AG04450 (cell line): ENCODE results near the gene RTKN. TPM values are rescaled to one million over a fixed set of nuclear protein-coding genes. Genes with fewer than 3 reads are reported as not detected.
A peak's percentile ranks its signal among the peaks of the same experiment; 100 is the strongest.

ENCODE experiments used
- CTCF ChIA-PET: fragments of 300-600, 350-600 bp; formaldehyde crosslinking; extraction: SDS; loops from one replicate; lab custom pipeline; 2022; ENCODE audit warnings: antibody characterized with exemption, inconsistent platforms; lab: Charles Lee
- POLR2A ChIA-PET: fragments of 350-600 bp; formaldehyde crosslinking; extraction: SDS; loops from one replicate; lab custom pipeline; 2021; ENCODE audit warnings: antibody characterized with exemption, inconsistent platforms; lab: Yijun Ruan, JAX
- DNase-seq: peaks from one replicate; pipeline ENCODE4 v3.0.0-alpha.2; 2011; ENCODE audit warnings: low read depth, low spot score
- H3K27ac ChIP-seq: one replicate; pipeline ENCODE4 v1.5.1; 2012; ENCODE audit warnings: low read depth, low read length, control low read depth
- H3K27me3 ChIP-seq: one replicate; pipeline ENCODE4 v1.6.0; 2012; ENCODE audit warnings: low read length; ENCODE audit not compliant: control insufficient read depth, insufficient read depth
- H3K4me3 ChIP-seq: 2 replicates; pipeline ENCODE4 v1.5.1; 2011; ENCODE audit warnings: mild to moderate bottlenecking, low read depth, low read length, control low read depth
- H3K9me3 ChIP-seq: 2 replicates; pipeline ENCODE4 v1.5.1; 2012; ENCODE audit warnings: low read length; ENCODE audit not compliant: control insufficient read depth, insufficient read depth
- CTCF ChIP-seq: IDR thresholded peaks from 2 replicates; pipeline ENCODE4 v1.5.1; 2011; ENCODE audit warnings: low read depth, low read length, control low read depth, inconsistent platforms
- polyA plus RNA-seq: library from polyadenylated mRNA; depleted of rRNA; stranded (reverse); fragments of >200 nt; gene quantifications from 2 replicates; pipeline ENCODE4 v1.2.3, GENCODE V29; 2011

RTKN gene
- polyA plus RNA-seq, 1 experiment: 12.7 TPM

DNA sequence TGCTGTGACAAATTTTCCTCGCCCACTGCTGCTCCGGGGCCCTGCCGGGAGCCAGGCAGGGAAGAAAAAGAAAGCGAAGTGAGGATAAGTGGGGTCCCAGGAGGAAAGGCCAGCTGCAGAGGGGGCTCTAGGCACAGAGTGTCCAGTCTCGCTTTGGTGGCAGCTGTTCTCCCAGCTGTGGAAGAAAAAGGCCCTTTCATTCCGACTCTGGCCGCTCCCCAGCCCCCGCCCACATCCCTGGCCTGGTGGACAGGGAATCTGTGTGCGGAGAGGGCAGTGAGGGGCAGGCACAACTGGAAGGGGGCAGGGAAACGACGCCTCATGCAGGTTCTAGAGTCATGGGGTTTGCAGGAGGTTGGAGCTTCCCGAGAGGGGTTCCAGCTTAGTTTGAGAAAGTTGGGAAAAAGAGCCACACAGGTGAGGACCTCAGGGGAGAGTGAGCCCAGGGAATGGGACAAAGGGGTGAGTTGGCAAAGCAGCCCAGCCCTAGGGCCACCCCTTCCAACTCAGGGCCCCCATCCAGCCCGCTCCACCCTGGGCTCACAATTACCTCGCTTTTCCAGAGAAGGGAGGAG is 1.8 kb downstream of the RTKN start:
- Histone ChIP-seq H3K9me3 (peaks cover 11% of the 10 kb centered on the region; the same call in 1 of the 2 replicates), H3K27me3 (peaks cover 16% of the 10 kb centered on the region), H3K27ac (peak overlapping the region; percentile 75), H3K4me3 (peak overlapping the region; percentile 64)
- DNase-seq: no peak
- ChIA-PET POLR2A (interaction anchor here (0.6 to 1.8 kb wide), 7 partner anchors 12 to 92 kb away, joined by 3 to 7 read pairs (median 4); partner anchors contain the start of genes INO80B and WBP1), CTCF (interaction anchor here (1.0 to 2.0 kb wide), 3 partner anchors 31 to 92 kb away, joined by 3 to 7 read pairs (median 3); no protein-coding TSS in a partner anchor)
- TF ChIP-seq CTCF: no peak

DNA sequence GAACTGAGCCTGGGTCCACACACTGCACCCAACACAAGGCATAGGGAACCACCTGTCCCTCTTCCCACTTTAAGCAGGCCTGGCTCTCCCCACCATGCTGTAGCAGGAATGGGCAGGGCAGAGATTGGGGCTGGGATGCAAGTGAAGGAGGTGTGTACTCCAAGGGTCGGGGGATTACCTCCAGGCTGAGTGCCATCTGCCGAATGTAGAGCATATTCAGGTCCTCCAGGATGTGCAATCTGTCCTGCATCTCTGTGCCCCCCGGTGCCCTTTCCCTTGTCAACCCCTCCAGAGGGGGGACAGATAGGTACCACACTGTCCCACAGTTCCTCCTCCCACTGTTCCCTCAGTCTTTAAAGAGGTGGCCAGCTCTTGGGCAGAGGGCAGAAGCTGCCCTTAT is 2.4 kb downstream of the RTKN start:
- POLR2A ChIA-PET: interaction anchor here (0.6 to 1.8 kb wide), 4 partner anchors 16 to 93 kb away, joined by 3 to 7 read pairs (median 6); partner anchors contain the start of genes INO80B and WBP1
- CTCF ChIA-PET: interaction anchor here (1.0 to 2.0 kb wide), 2 partner anchors 30 to 48 kb away, joined by 3 to 7 read pairs; no protein-coding TSS in a partner anchor
- Histone ChIP-seq H3K4me3 (peak overlapping the region; percentile 64), H3K27ac (no peak overlapping the region), H3K9me3 (peaks cover 11% of the 10 kb centered on the region; the same call in 1 of the 2 replicates), H3K27me3 (peaks cover 16% of the 10 kb centered on the region)
- no peak for DNase-seq
- TF ChIP-seq CTCF: no peak

DNA sequence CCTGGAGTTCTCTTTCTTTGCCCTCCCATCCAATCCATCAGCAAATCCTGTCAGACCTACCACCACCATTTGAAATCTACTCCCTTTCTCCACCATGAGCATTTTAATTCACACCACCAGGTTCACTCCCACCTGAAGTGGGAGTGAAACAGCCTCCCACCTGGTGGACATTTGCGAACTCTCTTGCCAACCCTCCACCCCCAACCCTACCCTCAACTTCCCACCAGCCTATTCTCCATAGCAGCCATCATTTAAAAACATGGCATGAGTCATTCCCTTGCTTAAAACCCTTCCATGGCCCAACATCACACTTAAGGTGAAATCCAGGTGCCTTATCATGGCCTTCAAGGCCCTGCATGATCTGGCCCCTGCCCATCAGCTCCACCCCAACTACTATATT is 3.5 kb downstream of the RTKN start:
- ChIA-PET POLR2A (no interaction called here), CTCF (interaction anchor here (2.0 kb wide), 1 partner anchor 47 kb away, joined by 7 read pairs; no protein-coding TSS in a partner anchor)
- Histone ChIP-seq H3K27me3 (peaks cover 16% of the 10 kb centered on the region), H3K4me3 (no peak overlapping the region), H3K9me3 (peaks cover 11% of the 10 kb centered on the region; the same call in 1 of the 2 replicates), H3K27ac (no peak overlapping the region)
- no peak for TF ChIP-seq CTCF
- no peak for DNase-seq

DNA sequence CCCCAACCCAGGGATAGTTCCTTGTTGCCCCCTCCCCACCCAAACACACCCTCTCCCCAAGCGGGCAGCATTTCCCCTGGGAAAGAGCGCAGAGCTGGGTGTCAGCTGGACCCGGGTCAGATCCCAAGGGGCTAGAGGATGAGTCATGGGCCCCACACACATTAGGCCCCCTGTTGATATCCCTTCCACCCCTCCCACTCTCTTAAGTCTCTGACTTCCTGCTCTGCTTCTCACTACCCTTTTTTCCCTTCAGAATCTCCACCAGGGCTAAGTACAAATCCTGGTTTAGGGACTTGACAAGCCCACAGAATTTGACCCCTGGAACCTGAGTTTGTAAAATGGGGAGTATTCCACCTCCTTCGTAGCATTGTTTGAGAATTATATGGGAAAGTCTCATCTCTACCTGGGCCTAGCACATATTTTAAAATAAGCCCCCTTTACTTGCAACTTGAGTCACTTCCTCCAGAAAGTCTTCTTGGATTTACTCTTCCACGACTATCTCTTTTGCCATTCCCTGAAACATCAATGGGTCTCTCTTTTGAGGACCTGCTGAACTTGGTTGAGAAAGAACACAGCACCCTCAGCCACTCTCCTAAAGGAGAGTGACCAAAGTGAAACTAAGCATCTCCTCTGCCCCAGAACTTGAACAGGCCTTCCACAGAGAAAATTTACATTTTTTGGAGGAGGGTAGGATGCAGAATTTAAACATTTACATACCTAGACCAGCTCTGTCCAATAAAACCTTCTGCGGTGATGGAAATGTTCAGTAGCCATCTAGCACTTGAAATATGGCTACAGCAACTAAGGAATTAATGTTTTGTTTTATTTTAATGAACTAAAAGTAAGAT is 4.7 kb downstream of the RTKN start:
- ChIA-PET CTCF (no interaction called here), POLR2A (no interaction called here)
- no peak for TF ChIP-seq CTCF
- peaks cover 11% of the 10 kb centered on the region; the same call in 1 of the 2 replicates for H3K9me3 ChIP-seq
- H3K27ac ChIP-seq: no peak overlapping the region
- H3K4me3 ChIP-seq: no peak overlapping the region
- H3K27me3 ChIP-seq: peaks cover 12% of the 10 kb centered on the region
- no peak for DNase-seq
